SU-DHL-6 (cell line): ENCODE results near the gene ABHD16B.

Experiments used
- EZH2phosphoT487 ChIP-seq: fragments of 200-600 bp; sonication (generic), shearing (Covaris generic); conservative IDR thresholded peaks from 2 replicates; pipeline ENCODE4 v1.6.1; 2018; ENCODE audit warnings: mild to moderate bottlenecking, antibody characterized with exemption, low read length, moderate library complexity, mixed read lengths
- TF ChIP-seq, protein P1 (sequence below): fragments of 200-600 bp; sonication (generic); IDR thresholded peaks from one replicate; pipeline ENCODE4 v1.5.1; 2017; ENCODE audit warnings: antibody characterized with exemption, mild to moderate bottlenecking, low read length, moderate library complexity; ENCODE audit not compliant: insufficient read depth, poor library complexity, severe bottlenecking

DNA sequence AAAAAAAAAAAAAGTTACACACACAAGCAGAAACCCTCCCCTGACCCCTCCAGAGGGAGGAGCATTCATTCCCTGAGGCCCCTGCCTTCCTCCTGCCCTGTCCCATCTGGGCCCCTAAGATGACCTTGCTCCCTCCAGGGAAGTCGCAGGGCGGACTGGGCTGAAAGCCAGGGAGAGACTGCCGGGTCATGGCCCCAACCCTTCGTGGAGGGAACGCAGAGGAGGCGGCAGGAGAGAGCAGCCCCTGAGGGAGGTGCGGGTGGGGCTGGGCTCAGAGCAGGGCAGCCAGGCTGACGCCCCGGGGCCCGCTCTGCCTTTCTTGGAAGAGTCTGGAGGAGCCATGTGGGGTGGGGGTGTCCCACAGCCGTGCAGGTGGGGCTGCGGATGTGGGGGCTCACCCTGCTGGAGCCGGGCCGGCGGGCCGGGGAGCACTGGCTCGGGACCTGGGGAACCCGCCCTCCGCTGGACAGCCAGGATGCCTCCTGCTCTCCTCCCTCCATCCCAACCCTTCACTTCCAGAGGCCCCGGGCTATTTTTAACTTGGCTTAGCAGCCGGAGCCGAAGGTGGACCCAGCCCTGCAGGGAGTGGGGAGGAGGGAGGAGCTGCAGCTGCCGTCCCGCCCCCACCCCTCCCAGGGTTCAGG is 15.0 kb upstream of the ABHD16B start:
- TF ChIP-seq, protein P1, sequence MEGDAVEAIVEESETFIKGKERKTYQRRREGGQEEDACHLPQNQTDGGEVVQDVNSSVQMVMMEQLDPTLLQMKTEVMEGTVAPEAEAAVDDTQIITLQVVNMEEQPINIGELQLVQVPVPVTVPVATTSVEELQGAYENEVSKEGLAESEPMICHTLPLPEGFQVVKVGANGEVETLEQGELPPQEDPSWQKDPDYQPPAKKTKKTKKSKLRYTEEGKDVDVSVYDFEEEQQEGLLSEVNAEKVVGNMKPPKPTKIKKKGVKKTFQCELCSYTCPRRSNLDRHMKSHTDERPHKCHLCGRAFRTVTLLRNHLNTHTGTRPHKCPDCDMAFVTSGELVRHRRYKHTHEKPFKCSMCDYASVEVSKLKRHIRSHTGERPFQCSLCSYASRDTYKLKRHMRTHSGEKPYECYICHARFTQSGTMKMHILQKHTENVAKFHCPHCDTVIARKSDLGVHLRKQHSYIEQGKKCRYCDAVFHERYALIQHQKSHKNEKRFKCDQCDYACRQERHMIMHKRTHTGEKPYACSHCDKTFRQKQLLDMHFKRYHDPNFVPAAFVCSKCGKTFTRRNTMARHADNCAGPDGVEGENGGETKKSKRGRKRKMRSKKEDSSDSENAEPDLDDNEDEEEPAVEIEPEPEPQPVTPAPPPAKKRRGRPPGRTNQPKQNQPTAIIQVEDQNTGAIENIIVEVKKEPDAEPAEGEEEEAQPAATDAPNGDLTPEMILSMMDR = no peak
- TF ChIP-seq EZH2phosphoT487 = no peak
